ENCODE results near the gene KCNQ1OT1. TPM values are rescaled to one million over a fixed set of nuclear protein-coding genes. Genes with fewer than 3 reads are reported as not detected.

KCNQ1OT1 gene
- total RNA-seq, 1 experiment from 2014 or later = 1.3 TPM

DNA sequence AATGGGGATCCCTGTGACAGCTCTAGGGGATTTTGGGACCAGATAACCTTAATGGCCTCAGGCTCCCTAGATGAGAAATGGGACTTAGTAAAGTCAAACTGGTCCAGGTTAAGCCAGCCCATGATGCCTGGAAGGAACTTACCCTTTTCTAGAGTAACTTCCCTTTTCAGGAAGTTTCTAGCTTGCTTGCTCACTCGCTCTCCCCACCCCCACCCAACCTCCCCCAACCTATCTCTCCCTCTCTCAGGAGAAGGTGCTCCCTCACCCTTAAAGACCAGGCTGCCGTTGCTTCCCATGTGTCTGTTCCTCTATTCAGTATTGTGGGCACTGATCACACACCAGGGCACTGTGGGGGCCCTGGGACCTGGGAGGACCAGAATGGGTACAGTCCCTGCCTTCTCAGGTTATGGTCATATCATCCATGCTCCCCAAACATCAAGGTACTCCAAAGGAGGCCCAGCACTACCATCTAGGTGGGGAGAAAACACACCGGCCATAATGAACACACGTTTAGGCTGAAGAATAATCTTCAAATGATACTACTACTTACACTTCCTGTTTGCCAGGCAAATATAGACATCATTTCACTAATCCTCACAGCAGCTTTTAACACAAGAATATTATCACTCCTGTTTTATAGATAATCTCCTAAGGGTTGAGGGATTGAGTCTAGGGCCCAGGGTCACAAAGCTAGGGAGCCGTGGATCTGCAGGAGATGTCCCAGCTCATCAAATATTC, 18.2 kb downstream of the KCNQ1OT1 start:
- Mint-ChIP-seq H3K4me3 (ENCODE audit: low read depth, unreplicated experiment) (no peak overlapping the region), H3K4me1 (ENCODE audit: low read depth, unreplicated experiment) (peaks cover 9% of the 10 kb centered on the region), H3K36me3 (ENCODE audit: insufficient read depth, unreplicated experiment) (no peaks in the 10 kb centered on the region), H3K9me3 (ENCODE audit: low read depth, unreplicated experiment) (no peaks in the 10 kb centered on the region), H3K27me3 (ENCODE audit: unreplicated experiment) (no peaks in the 10 kb centered on the region), H3K27ac (ENCODE audit: unreplicated experiment) (no peak overlapping the region)
- no peak for DNase-seq
- TF ChIP-seq, protein P1, sequence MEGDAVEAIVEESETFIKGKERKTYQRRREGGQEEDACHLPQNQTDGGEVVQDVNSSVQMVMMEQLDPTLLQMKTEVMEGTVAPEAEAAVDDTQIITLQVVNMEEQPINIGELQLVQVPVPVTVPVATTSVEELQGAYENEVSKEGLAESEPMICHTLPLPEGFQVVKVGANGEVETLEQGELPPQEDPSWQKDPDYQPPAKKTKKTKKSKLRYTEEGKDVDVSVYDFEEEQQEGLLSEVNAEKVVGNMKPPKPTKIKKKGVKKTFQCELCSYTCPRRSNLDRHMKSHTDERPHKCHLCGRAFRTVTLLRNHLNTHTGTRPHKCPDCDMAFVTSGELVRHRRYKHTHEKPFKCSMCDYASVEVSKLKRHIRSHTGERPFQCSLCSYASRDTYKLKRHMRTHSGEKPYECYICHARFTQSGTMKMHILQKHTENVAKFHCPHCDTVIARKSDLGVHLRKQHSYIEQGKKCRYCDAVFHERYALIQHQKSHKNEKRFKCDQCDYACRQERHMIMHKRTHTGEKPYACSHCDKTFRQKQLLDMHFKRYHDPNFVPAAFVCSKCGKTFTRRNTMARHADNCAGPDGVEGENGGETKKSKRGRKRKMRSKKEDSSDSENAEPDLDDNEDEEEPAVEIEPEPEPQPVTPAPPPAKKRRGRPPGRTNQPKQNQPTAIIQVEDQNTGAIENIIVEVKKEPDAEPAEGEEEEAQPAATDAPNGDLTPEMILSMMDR (IDR thresholded peaks at IDR 0.05; ENCODE audit: unreplicated experiment) = no peak
- intact Hi-C loops (cut with micrococcal nuclease; ENCODE audit: unreplicated experiment) = no loop called here
- no TSS peak for BruUV-seq (replicated peaks)
- CTCF ChIA-PET = no interaction called here

DNA sequence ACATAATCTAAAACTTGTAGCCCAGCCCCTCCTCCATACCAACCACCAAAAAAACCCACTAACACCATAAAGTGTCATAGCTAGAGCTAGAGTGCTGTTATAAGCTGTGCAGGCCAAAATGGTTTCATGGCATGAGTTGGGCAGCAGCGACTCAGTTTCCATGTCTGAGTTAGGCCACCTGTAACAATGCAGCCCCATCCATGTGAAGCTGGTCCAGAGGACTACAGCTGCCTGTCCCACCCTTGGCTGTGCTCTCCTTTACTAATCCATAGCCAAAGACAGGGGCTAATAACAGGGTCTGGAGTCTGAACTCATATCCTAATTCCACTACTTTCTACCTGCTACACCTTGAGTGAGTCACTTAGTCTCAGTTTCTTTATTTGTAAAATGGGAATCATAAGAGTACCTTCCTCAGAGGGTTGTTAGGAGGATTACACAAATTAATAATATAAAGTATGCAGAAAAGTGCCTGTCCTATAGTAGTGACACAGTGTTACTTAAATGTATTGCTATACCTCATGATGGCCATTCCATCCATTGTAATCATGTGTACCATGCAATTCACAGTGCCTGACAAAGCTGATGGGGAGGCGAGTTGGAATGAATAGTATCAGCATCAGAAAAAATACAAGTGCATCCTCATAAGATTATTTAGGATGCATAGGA, 20.6 kb downstream of the KCNQ1OT1 start:
- H3K4me1 Mint-ChIP-seq (ENCODE audit: low read depth, unreplicated experiment) = peaks cover 7% of the 10 kb centered on the region
- no peaks in the 10 kb centered on the region for H3K36me3 Mint-ChIP-seq (ENCODE audit: insufficient read depth, unreplicated experiment)
- BruUV-seq (replicated peaks) = no TSS peak
- H3K27me3 Mint-ChIP-seq (ENCODE audit: unreplicated experiment) = no peaks in the 10 kb centered on the region
- H3K27ac Mint-ChIP-seq (ENCODE audit: unreplicated experiment) = no peak overlapping the region
- no peak for DNase-seq
- no peak overlapping the region for H3K4me3 Mint-ChIP-seq (ENCODE audit: low read depth, unreplicated experiment)
- CTCF ChIA-PET = no interaction called here
- intact Hi-C loops (cut with micrococcal nuclease; ENCODE audit: unreplicated experiment) = no loop called here
- TF ChIP-seq, protein P1 (IDR thresholded peaks at IDR 0.05; ENCODE audit: unreplicated experiment) = no peak
- H3K9me3 Mint-ChIP-seq (ENCODE audit: low read depth, unreplicated experiment) = no peaks in the 10 kb centered on the region

DNA sequence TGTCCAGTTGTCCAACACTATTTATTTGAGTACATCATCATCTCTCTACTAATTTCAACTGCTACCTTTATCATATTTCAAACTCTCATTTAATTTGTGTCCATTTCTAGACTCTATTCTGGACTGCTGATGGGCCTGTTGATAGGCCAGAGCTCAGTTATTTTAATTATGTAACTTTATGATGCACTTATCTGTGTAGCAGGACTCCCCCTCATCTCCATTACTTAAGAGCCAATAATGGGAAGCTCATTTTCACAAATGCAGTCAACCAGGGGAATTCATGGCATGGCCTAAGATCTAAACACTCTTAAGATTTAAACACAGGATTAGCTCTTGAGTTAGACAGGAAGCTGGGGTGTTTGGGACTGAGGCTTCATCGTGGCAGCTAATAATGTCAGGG, 21.4 kb downstream of the KCNQ1OT1 start:
- CTCF ChIA-PET = no interaction called here
- H3K4me1 Mint-ChIP-seq (ENCODE audit: low read depth, unreplicated experiment) = no peaks in the 10 kb centered on the region
- intact Hi-C loops (cut with micrococcal nuclease; ENCODE audit: unreplicated experiment) = no loop called here
- TF ChIP-seq, protein P1 (IDR thresholded peaks at IDR 0.05; ENCODE audit: unreplicated experiment) = no peak
- no TSS peak for BruUV-seq (replicated peaks)
- H3K27ac Mint-ChIP-seq (ENCODE audit: unreplicated experiment) = no peak overlapping the region
- no peaks in the 10 kb centered on the region for H3K36me3 Mint-ChIP-seq (ENCODE audit: insufficient read depth, unreplicated experiment)
- no peaks in the 10 kb centered on the region for H3K9me3 Mint-ChIP-seq (ENCODE audit: low read depth, unreplicated experiment)
- no peaks in the 10 kb centered on the region for H3K27me3 Mint-ChIP-seq (ENCODE audit: unreplicated experiment)
- H3K4me3 Mint-ChIP-seq (ENCODE audit: low read depth, unreplicated experiment) = no peak overlapping the region
- no peak for DNase-seq

DNA sequence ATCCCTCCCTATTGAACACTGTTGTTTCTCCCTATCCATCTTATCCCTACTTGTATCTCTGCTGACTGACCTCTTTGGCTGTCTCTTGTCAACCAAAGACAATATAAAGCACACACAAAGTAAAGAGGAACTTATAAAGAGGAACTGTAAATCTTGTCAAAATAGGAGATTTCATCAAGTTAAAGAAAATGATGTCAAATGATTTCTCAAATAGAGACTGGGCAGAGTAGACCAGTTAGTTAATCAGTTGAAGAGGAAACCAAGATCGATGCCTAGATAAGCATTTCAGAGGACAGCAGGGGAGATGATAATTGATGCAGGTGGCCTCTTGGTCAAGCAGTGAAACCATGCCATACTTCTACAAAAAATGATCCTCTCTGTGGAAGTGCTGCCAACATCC, 22.7 kb downstream of the KCNQ1OT1 start:
- Mint-ChIP-seq H3K4me1 (ENCODE audit: low read depth, unreplicated experiment) (no peaks in the 10 kb centered on the region), H3K9me3 (ENCODE audit: low read depth, unreplicated experiment) (no peaks in the 10 kb centered on the region), H3K27ac (ENCODE audit: unreplicated experiment) (no peak overlapping the region), H3K36me3 (ENCODE audit: insufficient read depth, unreplicated experiment) (no peaks in the 10 kb centered on the region), H3K4me3 (ENCODE audit: low read depth, unreplicated experiment) (no peak overlapping the region), H3K27me3 (ENCODE audit: unreplicated experiment) (no peaks in the 10 kb centered on the region)
- CTCF ChIA-PET = no interaction called here
- TF ChIP-seq, protein P1 (IDR thresholded peaks at IDR 0.05; ENCODE audit: unreplicated experiment) = no peak
- intact Hi-C loops (cut with micrococcal nuclease; ENCODE audit: unreplicated experiment) = no loop called here
- BruUV-seq (replicated peaks) = no TSS peak
- no peak for DNase-seq

All from Calu3 (cell line).